ENCODE data around the gene WFDC2.

GRCh38 chr20:45433976-45434375 is 35.6 kb upstream of the WFDC2 start:
- TF ChIP-seq CTCF (conservative IDR thresholded peaks at IDR 0.05) = no peak
- TF ChIP-seq ZFX (IDR thresholded peaks at IDR 0.05) = no peak
